ENCODE data around the gene SI.

GRCh38 chr3:165040186-165040585, 38.1 kb downstream of the SI start:
- TF ChIP-seq CTCF (IDR thresholded peaks at IDR 0.05), result no peak
- TF ChIP-seq POLR2A (IDR thresholded peaks at IDR 0.05), result no peak

Measured in right lobe of liver (tissue), 4 donors.